Hindlimb muscle (tissue), 1 donor: ENCODE data around the gene ATG10. TPM values are rescaled to one million over a fixed set of nuclear protein-coding genes. Genes with fewer than 3 reads are reported as not detected.

Source experiments
- DNase-seq: peaks from one replicate; pipeline ENCODE4 v3.0.0-alpha.2; 2013
- polyA plus RNA-seq: library from polyadenylated mRNA; unstranded; fragments of 120-200 nt; gene quantifications from one replicate; pipeline ENCODE4 v1.2.1, GENCODE V29; 2013; ENCODE audit not compliant: insufficient read length

Gene ATG10
- polyA plus RNA-seq, 1 donor: 5.9 TPM

DNA sequence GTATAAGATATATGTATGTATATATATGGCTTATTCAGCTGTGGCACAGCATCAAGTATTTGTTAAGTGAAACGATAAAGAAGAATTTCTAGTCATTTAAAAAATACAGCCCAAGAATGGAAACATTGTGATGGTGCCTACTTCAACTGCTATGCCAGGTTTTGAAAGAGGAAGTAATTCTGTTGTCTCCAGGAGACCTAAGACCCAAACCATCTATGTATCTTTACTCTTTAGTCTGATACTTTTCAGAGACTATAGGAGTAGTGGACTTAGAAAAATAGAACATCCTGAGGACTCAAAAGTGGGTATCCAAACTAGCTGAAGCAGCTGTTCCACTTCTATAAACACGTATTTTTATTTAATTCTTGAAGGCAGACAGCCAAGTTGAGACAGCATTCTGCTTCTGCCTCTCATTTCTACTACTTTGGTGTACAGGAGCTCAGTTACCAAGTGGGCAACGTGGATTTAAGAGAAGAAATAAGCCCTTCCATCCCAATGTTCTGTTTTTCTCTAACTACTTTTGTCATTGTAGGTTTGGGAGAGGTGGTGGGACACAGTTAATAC is 195.6 kb downstream of the ATG10 start:
- DNase-seq: no peak

DNA sequence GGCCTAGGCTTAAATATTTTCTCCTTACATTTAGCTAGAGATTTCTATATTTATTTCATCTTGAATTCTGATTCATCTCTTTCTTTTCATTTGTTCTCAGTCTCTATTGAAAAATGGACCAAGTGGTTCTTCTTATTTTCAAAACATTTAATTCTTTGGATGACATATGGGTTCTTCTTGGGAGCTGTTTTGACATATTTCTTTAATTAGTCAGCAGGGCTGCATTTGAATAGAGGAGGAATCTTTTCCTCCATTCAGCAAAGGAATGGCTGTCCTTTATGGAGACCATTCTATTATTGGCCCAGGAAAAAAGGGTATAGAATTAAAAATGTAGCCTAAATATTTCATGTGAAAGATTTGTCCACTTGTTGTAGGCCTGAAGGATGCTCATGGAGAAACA is 196.5 kb downstream of the ATG10 start:
- no peak for DNase-seq

DNA sequence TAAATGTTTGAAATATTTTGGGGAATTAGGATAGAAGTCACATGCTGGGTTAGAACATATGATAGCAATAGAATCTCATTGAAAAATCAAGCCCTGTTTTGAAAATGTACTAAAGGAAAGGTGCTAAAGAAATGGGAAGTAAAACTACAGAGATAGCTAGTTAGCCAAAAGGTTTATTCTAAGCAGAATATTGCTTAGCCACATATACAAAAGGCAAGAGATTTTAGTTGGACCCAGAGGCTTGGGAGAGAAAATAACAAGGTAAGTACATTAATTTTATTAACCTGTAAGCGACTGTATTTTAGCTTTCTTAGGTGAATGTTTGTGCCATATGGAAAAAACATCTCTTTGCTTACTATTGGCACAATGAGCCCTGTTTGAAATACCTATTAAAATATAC is 198.1 kb downstream of the ATG10 start:
- DNase-seq: no peak

DNA sequence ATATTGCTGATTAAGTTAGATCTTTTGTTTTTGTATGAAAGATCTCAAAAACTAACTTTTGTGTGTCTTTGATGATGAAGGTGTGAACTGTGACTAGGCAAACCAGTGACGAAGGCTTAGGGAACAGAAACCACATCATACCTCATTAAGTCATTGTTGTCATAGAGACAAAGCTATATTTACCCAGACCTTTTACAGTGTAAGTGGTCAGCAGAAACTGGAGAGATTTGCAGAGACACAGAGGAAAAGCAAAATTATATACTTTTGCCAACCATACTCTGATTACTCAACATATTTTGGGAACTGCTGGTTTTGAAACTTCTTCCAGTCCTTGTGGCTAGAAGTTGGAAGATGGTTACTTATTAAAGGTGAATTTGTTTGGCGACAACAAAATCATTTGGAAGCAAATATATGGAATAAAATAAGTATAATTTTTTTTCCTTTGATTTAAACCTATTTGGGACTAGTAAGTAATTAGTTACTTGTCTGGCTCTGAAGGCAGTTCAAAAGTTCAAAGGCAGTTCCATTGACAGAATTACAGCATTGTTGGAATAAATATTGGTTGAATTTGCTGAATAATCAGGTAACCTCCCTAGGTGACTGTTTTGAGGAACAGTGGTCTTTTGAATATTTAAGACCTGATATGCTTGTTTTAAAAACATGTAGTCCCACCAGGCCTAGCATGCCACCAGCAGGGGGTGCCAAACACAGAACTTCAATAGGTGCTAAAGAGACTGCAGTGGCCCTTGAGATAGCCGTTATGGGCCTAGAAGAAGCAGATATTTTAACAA is 202.5 kb downstream of the ATG10 start:
- DNase-seq: peak; percentile 53

DNA sequence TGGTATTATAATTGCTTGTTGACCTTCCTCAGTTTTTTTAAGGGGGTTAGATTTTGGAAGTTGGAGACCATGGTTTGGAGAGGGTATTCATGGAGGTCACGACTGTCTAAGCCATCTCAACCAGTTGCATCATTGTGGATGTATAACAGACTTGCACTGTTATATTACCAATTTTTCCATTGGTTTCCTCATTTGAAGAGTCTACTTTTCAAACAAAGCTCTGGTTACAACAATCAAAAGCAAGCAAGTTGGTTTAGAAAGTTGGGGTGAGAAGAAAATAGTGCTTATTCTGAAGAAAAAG is 203.0 kb downstream of the ATG10 start:
- no peak for DNase-seq

DNA sequence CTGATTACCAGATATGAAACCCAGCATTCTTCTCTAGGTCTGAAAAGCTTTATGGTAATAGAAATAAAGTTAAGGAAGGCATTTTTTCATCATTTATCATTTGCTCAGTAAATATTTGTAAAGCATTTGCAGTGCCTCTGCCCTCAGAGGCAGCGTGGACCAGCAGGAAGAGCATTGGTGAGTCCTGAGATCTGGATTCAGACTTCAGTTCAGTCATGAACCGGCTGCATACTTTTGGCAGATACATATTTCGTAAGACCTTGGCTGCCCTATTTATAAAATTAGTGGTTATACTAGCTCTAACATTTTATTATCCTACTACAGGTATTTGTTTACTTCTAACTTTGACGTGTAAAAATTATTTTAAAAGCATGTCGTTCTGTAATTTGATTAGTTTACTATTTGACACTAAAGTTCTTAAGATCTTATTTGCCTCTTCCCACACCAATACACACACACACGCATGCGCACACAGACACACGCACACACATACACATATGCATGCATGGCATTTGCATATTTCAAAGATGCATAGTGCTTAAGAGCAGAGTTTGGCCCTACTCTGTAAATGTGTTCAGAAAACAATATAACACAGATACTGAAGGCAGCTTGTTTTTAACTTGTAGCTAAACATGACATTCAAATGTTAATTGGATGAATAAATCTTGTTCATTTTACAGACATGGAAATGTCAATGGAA is 204.4 kb downstream of the ATG10 start:
- DNase-seq: no peak

DNA sequence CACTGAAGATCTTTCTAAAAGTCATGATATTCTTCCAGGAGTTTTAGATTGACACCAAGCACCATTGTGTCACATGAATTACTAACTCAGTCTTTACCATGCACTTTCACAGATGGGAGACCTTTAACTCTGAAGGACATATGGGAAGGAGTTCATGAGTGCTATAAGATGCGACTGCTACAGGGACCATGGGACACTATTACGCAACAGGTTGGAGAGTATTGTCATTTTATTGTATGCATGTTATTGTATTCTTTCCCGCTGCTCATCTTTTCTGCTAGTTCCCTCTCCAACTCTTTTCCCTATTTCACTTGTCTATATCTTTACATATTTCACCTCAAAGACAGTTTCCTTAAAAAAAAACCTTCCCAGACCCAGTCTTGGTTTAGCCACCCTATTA is 206.6 kb downstream of the ATG10 start:
- no peak for DNase-seq

DNA sequence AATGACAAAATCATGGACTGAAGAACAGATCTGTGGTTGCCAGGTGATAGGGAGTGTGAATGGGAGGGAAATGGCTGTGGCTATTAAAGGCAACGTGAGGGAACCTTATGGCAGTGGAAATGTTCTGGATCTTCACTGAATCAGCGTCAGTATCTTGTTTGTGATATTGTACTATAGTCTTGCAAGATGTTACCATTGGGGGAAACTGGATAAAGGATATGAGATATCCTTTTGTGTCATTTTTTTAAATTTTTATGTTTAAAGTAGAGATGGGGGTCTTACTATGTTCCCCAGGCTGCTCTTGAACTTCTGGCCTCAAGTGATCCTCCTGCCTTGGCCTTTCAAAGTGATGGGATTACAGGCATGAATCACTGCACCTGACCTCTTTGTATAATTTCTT is 210.8 kb downstream of the ATG10 start:
- DNase-seq: no peak

DNA sequence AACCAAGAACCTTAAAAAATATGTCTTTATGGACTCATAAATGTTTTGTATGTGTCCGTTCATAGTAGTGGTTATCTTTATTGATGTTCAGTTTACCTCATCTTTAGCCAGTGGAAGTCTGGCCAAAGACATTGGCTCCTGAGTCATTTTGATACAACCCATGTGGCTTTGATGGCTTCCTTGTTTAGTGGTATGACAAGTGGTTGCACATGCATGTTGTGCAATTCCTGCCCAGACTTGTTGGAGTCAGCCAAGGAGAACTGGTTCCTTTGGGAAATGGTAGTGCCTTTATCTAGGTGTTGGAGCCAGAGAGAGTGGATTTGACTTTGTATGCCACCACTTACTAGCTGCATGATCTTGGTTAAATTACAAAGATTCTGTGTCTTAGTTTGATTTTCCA is 212.0 kb downstream of the ATG10 start:
- DNase-seq: no peak

DNA sequence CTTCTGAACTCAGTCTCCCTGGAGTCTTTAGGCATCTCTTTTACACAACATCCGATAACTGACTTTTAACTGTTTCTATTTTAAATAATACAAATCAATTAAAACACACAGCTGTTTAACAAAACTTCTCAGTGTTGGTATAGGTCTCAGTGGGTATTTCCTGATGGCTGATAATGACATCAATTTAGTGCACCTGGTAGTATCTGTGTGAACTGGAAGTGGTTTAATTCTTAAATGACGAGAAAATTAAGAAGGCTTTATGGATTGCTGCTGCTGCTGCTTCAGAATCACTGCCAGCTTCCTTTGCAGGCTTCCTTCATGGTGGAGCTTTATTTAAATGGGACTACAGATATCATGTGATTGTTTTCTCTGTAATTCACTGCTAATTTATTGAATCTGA is 214.0 kb downstream of the ATG10 start:
- DNase-seq: no peak

DNA sequence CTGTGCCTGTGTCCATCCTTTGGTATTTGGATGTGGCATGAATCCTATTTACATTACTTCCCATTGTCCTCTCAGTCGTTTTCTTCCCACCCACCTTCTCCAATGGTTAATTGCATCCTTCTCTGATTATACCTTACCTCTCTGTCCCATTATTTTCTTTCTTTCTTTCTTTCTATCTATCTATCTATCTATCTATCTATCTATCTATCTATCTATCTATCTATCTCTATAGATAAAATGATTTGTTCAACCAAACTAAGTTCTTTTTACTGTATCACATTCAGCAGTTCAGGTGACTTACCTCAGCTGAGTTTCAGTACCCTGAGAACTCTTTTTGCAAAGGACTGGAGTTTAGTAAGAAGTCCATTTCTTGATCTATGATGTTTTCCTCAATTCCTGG is 225.7 kb downstream of the ATG10 start:
- DNase-seq: no peak

DNA sequence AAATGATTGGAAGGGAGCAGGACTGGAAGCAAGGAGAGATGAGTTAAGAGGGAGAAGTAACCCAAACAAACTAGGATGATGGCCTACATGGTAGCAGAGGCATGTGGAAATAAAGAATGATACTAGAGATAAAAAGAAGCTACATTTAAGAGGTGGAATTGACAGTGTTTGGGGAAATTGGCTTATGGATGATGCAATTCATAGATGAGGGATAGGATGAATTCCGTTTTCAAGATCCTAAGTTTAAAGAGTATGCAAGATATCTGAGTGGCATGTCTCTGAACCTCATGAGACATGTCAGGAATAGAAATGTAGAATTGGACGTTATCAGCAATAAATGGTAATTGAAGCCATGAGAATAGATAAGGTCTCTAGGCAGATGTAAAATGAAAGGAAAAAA is 232.7 kb downstream of the ATG10 start:
- DNase-seq: no peak

DNA sequence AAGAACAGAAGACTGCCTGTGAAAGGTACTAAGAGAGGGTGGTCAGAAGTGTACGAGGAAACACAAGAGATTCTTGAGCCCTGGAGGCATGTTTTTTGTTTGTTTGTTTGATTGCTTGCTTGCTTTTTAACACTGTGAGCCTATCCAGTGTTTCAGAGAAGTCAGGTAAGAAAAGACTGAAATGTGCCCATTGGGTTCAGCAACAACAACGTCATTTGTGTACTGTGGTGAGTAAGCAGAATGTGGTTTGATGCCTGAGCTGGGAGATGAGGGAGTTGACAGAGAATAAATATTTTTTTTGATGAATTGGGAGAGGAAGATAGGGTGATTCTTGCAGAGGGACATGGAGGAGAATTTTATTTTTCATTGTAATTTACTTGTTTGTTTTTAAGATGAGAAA is 233.2 kb downstream of the ATG10 start:
- no peak for DNase-seq

DNA sequence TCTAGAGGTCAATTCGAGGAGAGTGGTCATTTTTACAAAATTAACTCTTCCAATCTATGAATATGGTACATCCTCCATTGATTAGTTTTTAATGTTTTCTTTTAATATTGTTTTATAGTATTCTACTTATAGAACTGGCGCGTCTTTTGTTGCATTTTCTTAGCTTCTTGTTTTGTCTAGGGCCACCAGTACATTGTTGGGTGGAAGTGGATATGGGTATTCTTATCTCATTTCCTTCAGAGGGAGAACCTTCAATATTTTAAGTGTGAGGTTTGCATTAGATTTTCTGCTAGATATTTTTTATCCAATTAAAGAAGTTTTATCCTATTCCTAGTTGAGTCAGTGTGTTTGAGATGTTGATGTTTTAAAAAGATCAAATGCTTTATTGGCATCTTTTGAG is 236.5 kb downstream of the ATG10 start:
- no peak for DNase-seq

DNA sequence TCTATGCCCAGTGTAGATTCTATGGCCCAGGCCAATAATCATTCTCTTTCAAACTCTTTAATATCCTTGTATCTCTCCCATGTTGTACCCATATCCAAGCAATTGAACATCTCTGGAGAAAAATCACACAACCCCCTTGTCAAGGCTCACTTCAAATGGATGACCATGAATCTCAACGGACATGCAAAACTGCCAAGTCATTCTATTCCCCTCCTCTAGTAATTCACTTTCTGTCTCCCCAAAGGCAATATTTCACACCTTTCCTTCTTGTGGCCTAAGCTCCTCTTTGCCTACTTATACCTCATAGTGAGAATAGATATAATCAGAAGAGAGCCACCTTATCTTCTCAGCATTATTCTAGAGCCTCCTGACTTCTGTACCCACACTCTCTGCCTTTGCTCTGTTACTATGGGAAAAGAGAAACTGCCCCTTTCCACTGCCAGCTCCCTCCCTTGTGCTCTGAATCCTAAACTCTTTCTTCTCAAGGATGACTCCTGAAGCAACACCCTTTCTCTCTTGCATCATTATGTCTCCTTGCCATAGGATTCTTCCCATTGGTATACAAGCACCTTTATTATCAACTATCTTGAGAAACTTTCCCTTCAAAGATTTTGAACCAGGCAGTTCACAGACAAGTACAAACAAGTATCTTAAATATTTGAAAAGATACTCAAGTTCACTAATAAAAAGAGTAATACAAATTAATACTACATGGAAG is 240.2 kb downstream of the ATG10 start:
- DNase-seq: no peak

DNA sequence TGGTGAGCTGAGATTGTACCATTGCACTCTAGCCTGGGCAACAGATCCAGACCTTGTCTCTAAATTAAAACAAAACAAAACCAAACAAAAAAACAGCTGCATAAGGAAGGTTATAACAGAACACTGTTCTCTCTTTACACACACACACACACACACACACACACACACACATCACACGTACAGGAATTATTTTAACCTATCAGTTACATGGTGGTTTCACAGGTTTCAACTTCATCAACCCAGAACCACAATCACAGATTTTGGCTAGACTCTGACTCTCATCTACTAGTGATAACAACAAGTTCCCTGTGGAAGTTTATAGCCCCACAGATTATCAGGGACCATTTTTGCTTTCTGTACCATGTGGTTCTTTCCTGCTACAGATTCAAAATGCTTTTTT is 246.1 kb downstream of the ATG10 start:
- DNase-seq: no peak

DNA sequence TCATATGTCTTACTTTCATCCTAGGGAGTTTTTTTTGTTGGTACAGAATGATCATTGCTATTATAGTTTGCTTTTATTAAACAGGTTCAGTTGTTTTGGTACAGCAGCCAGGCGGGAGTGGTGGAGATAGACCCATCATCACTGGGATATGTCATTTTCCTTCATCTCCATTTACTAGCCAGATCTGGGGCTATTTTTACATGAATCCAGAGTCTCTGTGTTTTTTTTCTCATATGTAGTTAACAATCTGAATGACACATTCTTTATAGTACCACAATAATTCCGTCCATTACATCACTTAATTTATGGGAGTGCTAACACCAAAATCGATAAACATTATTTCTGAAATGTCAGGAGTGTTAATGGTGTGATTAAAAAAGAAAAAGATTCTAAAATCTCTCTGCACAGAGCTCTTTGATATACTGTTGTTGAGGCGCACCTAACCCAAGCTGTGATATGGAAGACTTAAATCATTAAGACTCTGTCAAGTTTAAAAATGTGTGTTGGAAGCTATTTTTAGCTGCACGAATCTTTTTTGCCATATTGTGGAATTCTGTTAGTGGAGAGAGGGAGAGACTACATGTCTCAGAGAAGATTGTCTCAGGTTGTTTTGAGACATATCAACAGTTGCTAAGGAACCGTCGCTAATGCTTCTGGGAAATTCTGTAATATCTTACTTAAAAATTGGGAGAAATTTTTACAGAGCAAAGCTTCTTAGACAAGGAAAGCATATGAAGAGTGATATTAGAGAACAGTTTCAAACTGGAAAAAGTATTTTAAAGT is 246.7 kb downstream of the ATG10 start:
- peak; percentile 23 for DNase-seq

DNA sequence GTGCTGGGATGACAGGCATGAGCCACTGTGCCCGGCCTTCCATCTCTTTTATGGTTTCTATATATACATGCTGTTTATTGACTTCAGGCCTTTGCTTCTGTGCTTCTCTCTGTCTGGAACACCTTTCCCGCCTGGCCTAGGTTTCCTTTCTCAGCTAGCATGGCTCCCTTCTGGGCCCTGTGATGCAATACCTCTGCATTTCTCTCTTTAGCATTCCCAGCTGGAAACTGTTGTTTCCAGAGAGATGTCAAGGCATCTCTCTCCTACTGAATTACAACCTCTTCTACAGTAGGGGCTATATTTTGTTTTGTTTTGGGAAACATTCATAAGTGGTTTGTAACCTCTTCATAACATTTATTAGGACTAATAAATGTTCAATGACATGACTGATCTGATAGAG is 249.2 kb downstream of the ATG10 start:
- DNase-seq: no peak

DNA sequence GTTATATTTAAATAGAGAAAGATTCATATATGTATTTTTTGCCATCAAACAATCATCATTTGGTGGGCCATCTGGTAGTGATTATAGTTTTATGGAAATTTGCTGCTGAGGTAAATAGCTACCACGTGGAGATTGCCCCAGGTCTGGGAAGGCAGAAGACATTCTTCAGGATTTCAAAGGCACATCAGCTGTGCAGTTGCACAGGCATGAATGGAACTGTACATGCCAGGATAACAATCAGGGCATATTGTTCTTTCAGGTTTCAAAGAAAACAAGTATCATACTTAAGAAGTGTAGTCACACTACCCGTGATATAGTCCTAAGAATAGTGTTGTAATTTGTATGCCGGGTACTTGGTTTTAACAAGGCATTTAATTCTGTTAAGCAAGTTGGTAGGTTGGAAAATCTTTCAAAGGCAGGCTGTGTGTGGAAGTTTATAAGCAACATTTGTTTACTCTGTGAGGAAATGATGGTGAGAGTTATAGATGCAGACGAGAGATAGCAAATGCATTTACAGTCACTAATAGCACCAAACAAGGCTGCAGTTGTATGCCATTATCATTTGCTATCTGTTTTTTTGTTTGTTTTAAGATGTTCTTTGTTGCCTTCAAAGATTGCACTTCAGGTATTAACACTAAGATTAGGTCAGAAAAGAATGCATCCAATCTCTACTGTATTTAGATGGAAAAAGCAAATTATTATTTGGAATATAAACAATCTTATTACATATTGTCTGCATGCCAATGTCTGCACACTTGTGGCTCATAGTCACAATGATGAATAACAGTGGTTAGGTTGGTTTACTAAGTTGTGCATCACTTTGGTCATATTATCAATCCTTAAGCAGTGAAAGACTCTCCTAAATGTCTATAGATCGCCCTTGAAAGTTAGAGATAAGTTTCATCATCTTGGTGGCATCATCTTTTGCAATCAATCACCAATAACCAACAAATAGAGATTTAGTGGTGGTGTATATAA is 251.1 kb downstream of the ATG10 start:
- DNase-seq: no peak

DNA sequence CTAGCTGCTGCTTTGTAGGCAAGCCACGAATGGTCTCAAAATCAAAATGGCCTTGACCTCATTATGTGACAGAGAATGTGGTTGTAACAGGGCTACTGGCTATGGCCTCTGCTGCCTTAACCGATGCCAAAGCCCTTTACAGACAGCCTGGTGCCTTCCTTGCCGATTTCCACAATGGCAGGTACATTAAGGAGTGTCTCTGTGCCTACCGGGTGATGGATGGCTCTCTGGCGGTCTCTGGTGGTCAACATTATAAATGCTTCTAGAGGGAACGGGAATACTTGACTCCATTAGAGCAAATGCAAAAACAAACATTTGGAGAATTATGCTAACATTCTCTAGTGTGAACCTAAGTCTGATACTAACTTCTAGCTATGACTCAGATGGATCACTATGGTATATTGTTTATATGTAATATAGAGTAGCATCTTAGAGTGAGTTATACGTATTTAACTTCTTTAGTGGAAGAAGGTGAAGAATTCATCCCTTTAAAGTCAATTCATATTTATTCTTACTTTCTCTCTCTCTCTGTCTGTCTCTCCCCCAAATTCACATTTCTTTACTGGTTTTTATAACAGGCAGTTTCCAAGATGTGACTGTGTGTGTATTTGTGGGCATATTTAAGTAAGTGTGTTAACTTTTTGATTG is 253.8 kb downstream of the ATG10 start:
- DNase-seq: peak; percentile 50

DNA sequence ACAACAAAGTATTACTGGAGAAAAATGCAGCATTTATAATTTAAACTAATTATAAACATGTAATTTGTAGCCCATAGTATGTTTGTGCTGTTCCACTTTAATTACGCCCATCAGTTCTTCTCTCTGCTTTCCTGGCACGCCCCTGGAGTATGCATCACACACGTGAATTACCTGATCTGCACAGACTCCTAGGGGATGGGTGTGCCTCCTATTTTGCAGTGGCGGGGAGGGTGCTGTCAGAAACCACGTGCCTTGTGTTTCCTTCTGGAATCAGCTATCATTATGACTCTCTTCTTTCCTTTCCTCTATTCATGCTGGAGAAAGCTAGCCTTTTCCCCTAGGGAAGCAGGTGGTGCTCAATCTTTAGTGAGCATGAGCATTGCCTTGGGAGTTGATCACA is 263.1 kb downstream of the ATG10 start:
- DNase-seq: no peak
